COLO668 (cell line): ENCODE results near the gene AUTS2.
A peak's percentile ranks its signal among the peaks of the same experiment; 100 is the strongest.

Source experiments
- DNase-seq: peaks from one replicate; lab custom pipeline; 2025; ENCODE audit not compliant: unreplicated experiment; lab: John Stamatoyannopoulos, UW

AUTS2 gene

DNA sequence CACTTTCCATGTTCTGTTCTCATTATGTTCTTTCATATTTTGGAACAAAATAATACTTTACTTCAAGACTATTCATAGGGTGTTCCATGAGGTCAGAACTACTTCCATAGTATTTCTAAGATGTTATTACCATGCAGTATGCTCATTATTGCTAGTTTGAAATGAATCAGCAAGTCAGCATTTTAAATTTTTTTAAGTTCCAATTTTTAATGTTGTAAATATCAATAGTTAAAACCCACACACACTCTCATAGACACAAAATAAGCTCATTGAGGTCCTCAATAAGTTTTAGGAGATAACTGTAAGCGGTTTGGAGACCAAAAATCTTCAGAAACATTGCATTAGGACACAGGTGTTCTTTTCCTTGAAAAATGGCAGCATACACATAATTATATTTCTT, 550.7 kb downstream of the AUTS2 start:
- no peak for DNase-seq

- no peak for DNase-seq
Measured at GRCh38 chr7:70152313-70152712, 554.0 kb downstream of the AUTS2 start.

DNA sequence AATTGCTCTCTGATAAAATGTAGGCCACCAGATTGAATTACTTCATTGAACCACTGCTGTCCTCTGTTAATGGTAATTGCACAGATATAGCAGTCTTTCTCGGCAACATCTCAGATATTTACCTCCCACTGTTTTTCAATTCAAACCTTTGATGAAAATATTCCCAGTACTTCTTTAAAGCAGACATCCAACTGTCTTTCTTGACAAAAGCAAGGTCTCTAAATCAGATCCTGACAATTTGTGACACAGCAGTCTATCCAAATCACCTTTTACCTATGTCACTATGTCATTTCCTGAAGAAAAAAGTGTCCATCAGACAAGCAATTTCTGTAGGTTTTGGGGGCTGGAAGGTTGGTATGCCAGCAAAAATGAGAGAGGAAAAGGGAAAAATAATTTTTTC, 555.7 kb downstream of the AUTS2 start:
- no peak for DNase-seq

- no peak for DNase-seq
Measured at GRCh38 chr7:70154521-70155180, 556.4 kb downstream of the AUTS2 start.

DNA sequence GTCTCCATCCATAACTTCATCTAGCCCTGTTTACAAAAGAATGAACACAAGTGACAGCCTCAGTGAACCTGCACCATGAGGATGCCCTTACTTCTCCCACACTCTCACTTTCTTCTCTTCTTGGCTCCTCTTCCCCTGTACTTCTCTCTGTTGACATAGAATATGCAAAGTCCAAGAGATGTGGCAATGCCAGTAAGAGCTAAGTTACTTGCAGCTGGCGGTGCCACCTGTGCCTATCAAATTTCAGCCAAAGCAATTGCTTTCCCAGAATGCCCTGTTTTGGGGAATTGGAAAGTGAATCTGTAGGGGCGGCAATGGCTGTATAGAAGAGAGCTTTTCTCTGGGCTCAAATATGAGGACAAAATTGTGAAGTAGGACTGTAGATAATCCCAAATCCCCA, 557.8 kb downstream of the AUTS2 start:
- no peak for DNase-seq

DNA sequence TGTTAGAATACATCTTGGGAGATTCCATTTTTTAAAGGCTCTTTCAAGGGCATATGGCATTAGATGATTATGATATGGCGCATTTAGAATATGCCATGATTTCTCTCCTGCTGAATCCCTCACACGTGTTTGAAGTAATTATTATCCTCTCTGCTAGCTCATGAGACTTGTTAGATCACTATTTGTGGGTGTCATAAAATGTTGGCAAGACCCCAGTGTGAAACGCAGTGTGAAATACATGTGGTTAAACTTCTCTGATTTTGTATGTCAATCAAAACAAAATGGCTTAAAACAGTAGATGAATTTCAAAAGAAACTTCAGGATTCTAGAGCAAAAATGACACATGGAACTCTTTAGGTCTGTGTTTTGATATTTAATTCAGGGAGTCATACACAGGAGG, 560.8 kb downstream of the AUTS2 start:
- no peak for DNase-seq

- DNase-seq = no peak
Measured at GRCh38 chr7:70165477-70166170, 567.3 kb downstream of the AUTS2 start.

GRCh38 chr7:70171369-70171920, 573.2 kb downstream of the AUTS2 start:
- DNase-seq = no peak

DNA sequence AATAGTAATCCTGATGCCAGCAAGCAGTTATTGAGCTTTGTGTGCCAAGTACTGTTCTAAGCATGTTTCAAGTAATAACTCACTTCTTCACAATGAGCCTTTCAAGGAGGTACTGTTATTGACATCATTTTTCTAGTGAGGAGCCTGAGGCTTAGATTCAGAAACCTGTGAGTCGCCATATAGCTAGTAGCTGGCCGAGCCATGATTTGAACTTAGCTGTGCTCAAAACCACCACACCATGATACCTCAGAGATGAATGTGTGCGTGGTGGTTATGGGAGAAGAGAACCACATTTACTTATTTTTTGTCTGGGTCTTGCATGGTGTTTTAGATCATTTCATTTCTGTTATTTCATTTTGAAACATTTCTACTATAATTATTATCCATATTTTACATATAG, 578.9 kb downstream of the AUTS2 start:
- no peak for DNase-seq

- DNase-seq = no peak
Measured at GRCh38 chr7:70178211-70178610, 579.9 kb downstream of the AUTS2 start.

- peak; percentile 13 for DNase-seq
Measured at GRCh38 chr7:70178787-70179186, 580.5 kb downstream of the AUTS2 start.

DNA sequence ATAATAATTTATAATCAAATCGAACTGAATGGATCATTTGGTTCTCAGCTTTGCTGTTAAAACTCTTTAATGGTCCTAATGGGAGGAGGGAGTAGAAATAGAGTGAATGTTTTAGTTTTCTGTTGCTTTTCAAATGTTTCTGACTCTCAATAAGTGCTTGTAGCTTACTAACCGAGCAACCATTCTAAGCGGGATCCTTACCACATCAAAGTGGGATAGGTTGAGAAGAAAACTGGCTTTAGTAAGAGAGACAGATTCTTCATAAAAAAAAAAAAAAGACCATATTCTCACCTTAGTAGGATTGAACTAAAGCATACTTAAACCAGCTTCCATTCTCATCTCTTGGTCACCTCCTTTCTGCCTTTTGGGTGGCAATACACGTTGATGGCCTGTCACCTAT, 584.2 kb downstream of the AUTS2 start:
- DNase-seq = no peak

- DNase-seq = no peak
Measured at GRCh38 chr7:70183278-70183677, 585.0 kb downstream of the AUTS2 start.

GRCh38 chr7:70188901-70189650, 590.8 kb downstream of the AUTS2 start:
- no peak for DNase-seq

DNA sequence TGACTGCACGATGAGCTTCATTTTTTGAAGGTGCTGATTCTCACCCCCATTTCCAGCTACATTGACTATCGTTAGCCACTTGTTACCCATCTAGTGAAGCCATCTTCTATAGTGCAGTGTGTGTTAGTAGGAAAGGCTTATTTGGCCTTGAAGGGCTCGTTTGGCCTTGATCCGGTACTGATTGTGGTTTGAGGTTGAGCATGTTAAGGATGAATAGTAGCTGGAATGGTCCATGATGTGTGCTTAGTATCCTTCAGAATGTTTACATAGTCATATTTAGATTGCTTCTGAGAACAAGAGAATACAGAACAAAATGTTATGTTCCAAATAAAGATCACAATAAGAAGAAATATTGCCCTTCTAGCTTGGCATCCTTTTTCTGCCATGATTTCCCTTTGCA, 591.5 kb downstream of the AUTS2 start:
- DNase-seq = no peak

- DNase-seq = no peak
Measured at GRCh38 chr7:70190281-70190680, 592.0 kb downstream of the AUTS2 start.

GRCh38 chr7:70193514-70193913, 595.2 kb downstream of the AUTS2 start:
- DNase-seq = no peak

DNA sequence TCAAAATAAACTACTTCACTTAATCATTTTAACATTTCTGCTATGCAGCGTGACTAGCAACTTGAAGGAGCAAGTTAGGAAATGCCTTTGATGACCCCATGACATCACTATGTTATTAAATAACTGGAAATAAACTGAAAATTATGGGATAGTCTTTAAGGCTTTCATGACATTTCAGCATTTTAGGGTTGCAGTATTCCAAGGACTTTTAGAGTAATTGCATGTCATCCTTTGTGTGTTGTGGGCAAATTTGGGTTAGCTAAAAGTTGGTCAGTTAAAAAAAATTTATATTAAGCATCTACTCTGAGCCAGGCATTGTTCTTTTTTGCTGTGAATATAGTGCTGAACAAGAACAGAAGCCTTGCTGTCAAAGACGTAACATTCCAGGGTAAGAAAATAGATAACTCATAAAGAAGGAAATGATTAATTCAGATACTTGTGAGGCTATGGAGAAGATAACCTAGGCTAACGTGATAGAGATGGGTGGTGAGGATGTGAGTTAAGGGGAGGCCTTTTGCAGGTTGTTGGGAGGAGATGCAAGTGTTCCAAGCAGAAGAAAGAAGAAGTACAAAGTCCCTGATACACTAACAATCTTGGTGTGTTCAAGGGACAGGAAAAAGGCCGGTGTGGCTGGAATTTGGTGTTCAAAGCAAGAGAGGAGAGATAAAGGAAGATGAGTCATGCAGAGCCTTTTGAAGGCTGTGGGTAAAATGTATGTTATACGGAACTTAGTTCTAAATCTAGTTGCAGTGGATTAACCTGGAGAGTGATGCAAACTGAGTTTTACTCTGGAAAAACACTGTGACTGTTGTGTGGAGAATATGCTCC, 610.2 kb downstream of the AUTS2 start:
- no peak for DNase-seq

- DNase-seq = no peak
Measured at GRCh38 chr7:70210200-70210935, 612.1 kb downstream of the AUTS2 start.

DNA sequence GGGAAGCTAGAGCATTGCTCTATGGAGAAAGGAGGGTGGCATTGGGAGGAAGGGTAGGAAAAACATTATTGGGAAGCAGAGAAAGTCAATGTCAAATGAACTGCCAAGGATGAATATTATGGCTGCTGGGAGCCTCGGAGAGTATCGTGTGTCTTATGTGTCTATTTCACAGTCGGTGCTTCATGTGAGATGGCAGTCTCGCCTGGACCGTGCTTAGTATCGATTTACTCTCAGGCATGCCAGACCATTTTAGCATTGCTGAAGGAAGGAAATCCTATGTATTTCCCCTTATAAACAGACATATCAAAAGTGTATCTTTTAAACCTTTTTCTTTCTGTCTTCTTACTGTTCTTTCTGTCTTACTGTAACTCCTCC, 612.6 kb downstream of the AUTS2 start:
- DNase-seq = no peak
